MM.1S (cell line): ENCODE data around the gene SMIM29.
"Not testable (repeated sequence)": the region's sequence is repeated elsewhere in the genome, so short reads cannot be mapped to it uniquely, and the experiment has no call there.

Experiments
- DNase-seq: peaks from one replicate; pipeline ENCODE4 v3.0.0-alpha.2; 2015
- H2AFZ ChIP-seq: fragments of 300-600 bp; sonication (generic); 2 replicates; pipeline ENCODE4 v1.6.0; 2016; ENCODE audit warnings: antibody characterized with exemption, low read length
- H3F3A ChIP-seq: fragments of 300-600 bp; sonication (generic); 2 replicates; pipeline ENCODE4 v1.6.1; 2016; ENCODE audit warnings: mild to moderate bottlenecking, antibody characterized with exemption, low read length, moderate library complexity, mixed read lengths; ENCODE audit not compliant: insufficient read depth
- H3K27ac ChIP-seq: fragments of 300-600 bp; sonication (generic); 2 replicates; pipeline ENCODE4 v1.5.1; 2016; ENCODE audit warnings: mild to moderate bottlenecking, low read length
- H3K27me3 ChIP-seq: fragments of 300-600 bp; sonication (generic); replicated peaks from 2 replicates; pipeline ENCODE4 v1.6.0; 2016; ENCODE audit warnings: low read length; ENCODE audit not compliant: insufficient read depth
- H3K36me3 ChIP-seq: fragments of 300-600 bp; sonication (generic); replicated peaks from 2 replicates; pipeline ENCODE4 v1.6.1; 2016; ENCODE audit warnings: mild to moderate bottlenecking, low read length, mixed read lengths; ENCODE audit not compliant: insufficient read depth
- H3K4me1 ChIP-seq: fragments of 300-600 bp; sonication (generic); 2 replicates; pipeline ENCODE4 v1.6.1; 2016; ENCODE audit warnings: low read length, mixed read lengths
- H3K4me2 ChIP-seq: fragments of 300-600 bp; sonication (generic); 2 replicates; pipeline ENCODE4 v1.6.0; 2016; ENCODE audit warnings: low read depth, low read length
- H3K4me3 ChIP-seq: fragments of 300-600 bp; sonication (generic); 2 replicates; pipeline ENCODE4 v1.5.1; 2016; ENCODE audit warnings: low read length, mixed read lengths
- H3K79me2 ChIP-seq: fragments of 300-600 bp; sonication (generic); 2 replicates; pipeline ENCODE4 v1.6.1; 2016; ENCODE audit warnings: mixed run types, low read length, mixed read lengths
- H3K9ac ChIP-seq: fragments of 300-600 bp; sonication (generic); 2 replicates; pipeline ENCODE4 v1.6.1; 2016; ENCODE audit warnings: low read length, mixed read lengths
- H3K9me2 ChIP-seq: fragments of 300-600 bp; sonication (generic); replicated peaks from 2 replicates; pipeline ENCODE4 v1.6.1; 2016; ENCODE audit warnings: mild to moderate bottlenecking, low read length, mixed read lengths; ENCODE audit not compliant: insufficient read depth
- H3K9me3 ChIP-seq: fragments of 300-600 bp; sonication (generic); replicated peaks from 2 replicates; pipeline ENCODE4 v1.6.1; 2016; ENCODE audit warnings: mild to moderate bottlenecking, low read length, mixed read lengths; ENCODE audit not compliant: insufficient read depth
- H4K20me1 ChIP-seq: fragments of 300-600 bp; sonication (generic); 2 replicates; pipeline ENCODE4 v1.6.1; 2016; ENCODE audit warnings: mild to moderate bottlenecking, low read length, moderate library complexity, mixed read lengths; ENCODE audit not compliant: insufficient read depth
- EZH2 ChIP-seq: fragments of 300-600 bp; sonication (generic); optimal IDR thresholded peaks from 2 replicates; pipeline ENCODE3; 2017; ENCODE audit warnings: low read depth, mild to moderate bottlenecking, antibody characterized with exemption, low read length, mixed read lengths
- EZH2phosphoT487 ChIP-seq: fragments of 300-600 bp; sonication (generic); IDR thresholded peaks from 2 replicates; pipeline ENCODE4 v1.6.1; 2018; ENCODE audit warnings: antibody characterized with exemption, low read length
- TF ChIP-seq, protein P1 (sequence below): fragments of 300-600 bp; sonication (generic); IDR thresholded peaks from 2 replicates; pipeline ENCODE4 v1.5.1; 2016; ENCODE audit warnings: antibody characterized with exemption, low read length, mixed read lengths

The SMIM29 gene

DNA sequence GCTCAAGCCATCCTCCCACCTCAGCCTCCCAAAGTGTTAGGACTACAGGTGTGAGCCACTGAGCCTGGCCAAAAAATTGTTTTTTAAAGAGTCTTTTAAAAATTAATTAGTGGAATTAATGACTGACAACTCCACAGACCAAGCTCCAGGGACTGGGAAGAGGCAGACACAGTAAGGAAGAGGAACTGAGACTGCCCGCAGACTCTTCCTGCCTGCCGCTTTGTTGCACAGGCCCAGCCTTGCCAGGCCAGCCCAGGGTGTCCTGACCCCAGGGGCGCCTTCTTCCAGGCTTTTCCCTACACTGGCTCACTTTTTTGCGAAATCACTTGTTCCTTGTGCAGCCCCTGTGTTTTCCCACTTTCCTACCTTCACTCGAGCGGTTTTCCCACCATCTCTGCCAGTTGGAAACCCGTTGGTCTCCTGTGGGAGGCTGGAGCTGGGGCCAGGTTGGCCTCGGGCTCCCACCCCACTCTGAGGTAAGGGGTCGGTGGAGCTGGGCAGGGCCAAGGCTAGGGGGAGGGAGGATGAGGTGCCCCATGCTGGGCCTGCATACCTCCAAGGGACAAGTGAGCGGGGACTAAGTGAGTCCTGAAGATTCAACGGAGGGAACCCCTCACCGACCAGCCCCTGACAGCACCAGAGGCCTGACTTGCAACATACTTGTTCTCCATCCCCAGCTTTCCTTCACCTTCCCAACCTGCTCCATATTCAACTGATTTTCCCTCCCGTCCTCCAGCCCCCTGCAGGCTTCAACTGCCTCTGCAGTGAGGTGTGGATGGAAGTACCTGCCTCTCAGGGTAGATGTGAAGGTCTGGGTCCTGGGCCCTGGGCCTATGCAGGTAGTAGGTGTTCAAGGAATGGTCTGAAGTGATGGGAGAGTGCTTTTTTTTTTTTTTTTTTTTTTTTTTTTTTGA is 23.5 kb upstream of the SMIM29 start:
- Histone ChIP-seq H3F3A (no peaks in the 10 kb centered on the region), H3K4me1 (no peaks in the 10 kb centered on the region), H3K79me2 (no peaks in the 10 kb centered on the region), H3K9ac (no peak overlapping the region), H3K4me3 (no peak overlapping the region), H3K4me2 (no peak overlapping the region), H3K27ac (no peak overlapping the region), H3K9me2 (no peaks in the 10 kb centered on the region), H2AFZ (no peak overlapping the region), H3K9me3 (no peaks in the 10 kb centered on the region), H4K20me1 (no peaks in the 10 kb centered on the region), H3K36me3 (no peaks in the 10 kb centered on the region), H3K27me3 (no peaks in the 10 kb centered on the region)
- no peak for TF ChIP-seq EZH2phosphoT487
- TF ChIP-seq, protein P1, sequence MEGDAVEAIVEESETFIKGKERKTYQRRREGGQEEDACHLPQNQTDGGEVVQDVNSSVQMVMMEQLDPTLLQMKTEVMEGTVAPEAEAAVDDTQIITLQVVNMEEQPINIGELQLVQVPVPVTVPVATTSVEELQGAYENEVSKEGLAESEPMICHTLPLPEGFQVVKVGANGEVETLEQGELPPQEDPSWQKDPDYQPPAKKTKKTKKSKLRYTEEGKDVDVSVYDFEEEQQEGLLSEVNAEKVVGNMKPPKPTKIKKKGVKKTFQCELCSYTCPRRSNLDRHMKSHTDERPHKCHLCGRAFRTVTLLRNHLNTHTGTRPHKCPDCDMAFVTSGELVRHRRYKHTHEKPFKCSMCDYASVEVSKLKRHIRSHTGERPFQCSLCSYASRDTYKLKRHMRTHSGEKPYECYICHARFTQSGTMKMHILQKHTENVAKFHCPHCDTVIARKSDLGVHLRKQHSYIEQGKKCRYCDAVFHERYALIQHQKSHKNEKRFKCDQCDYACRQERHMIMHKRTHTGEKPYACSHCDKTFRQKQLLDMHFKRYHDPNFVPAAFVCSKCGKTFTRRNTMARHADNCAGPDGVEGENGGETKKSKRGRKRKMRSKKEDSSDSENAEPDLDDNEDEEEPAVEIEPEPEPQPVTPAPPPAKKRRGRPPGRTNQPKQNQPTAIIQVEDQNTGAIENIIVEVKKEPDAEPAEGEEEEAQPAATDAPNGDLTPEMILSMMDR: no peak
- no peak for TF ChIP-seq EZH2
- no peak for DNase-seq

DNA sequence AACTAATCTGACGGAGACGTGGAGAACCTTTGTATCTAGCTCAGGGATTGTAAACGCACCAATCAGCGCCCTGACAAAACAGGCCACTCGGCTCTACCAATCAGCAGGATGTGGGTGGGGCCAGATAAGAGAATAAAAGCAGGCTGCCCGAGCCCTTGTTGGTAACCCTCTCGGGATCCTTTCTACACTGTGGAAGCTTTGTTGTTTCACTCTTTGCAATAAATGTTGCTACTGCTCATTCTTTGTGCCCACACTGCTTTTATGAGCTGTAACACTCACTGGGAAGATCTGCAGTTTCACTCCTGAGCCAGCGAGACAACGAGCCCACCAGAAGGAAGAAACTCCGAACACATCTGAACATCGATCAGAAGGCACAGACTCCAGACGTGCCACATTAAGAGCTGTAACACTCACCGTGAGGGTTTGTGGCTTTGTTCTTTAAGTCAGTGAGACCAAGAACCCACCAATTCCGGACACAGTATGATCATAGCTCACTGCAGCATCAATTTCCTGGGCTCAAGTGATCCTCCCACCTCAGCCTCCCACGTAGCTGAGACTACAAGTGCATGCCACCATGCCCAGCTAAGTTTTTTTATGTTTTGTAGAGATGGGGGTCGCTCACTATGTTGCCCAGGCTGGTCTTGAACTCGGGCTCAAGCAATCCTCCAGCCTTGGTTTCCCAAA is 21.0 kb upstream of the SMIM29 start:
- not testable (repeated sequence) for H4K20me1 ChIP-seq, H3K4me2 ChIP-seq, H3K27ac ChIP-seq, H3K4me1 ChIP-seq, H2AFZ ChIP-seq, H3K4me3 ChIP-seq, H3F3A ChIP-seq, H3K9ac ChIP-seq, H3K79me2 ChIP-seq, H3K27me3 ChIP-seq, H3K9me2 ChIP-seq, H3K36me3 ChIP-seq, DNase-seq, H3K9me3 ChIP-seq

DNA sequence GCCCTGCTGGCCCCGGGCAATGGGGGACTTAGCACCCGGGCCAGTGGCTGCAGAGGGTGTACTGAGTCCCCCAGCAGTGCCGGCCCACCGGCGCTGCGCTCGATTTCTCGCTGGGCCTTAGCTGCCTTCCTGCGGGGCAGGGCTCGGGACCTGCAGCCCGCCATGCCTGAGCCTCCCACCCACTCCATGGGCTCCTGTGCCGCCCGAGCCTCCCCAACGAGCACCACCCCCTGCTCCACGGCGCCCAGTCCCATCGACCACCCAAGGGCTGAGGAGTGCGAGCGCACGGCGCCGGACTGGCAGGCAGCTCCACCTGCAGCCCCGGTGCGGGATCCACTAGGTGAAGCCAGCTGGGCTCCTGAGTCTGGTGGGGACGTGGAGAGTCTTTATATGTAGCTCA is 20.3 kb upstream of the SMIM29 start:
- H3K4me2 ChIP-seq, DNase-seq, H3K36me3 ChIP-seq, H3K4me3 ChIP-seq, H3K4me1 ChIP-seq, H3K9ac ChIP-seq, H3K79me2 ChIP-seq, H3K27ac ChIP-seq, H4K20me1 ChIP-seq, H3K9me2 ChIP-seq, H3K27me3 ChIP-seq, H3F3A ChIP-seq, H2AFZ ChIP-seq, H3K9me3 ChIP-seq: not testable (repeated sequence)

DNA sequence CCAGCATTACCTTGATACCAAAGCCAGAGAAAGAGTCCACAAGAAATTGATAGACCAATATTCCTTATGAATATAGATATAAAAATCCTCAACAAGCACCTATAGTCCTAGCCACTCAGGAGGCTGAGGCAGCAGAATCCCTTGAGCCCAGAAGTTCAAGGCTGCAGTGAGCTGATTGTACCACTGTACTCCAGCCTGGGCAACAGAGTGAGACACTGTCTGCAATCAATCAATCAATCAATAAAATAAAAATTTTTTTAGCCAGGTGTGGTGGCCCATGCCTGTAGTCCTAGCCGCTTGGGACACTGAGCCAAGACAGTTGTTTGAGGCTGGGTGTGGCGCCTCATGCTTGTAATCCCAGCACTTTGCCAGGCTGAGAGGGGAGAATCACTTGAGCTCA is 18.9 kb upstream of the SMIM29 start:
- TF ChIP-seq EZH2phosphoT487 (no peak), EZH2 (no peak)
- TF ChIP-seq, protein P1: no peak
- Histone ChIP-seq H3K79me2 (no peaks in the 10 kb centered on the region), H3K4me1 (no peaks in the 10 kb centered on the region), H3K36me3 (no peaks in the 10 kb centered on the region), H2AFZ (no peak overlapping the region), H3K27ac (no peak overlapping the region), H4K20me1 (no peaks in the 10 kb centered on the region), H3F3A (no peaks in the 10 kb centered on the region), H3K9me3 (no peaks in the 10 kb centered on the region), H3K9ac (no peak overlapping the region), H3K27me3 (no peaks in the 10 kb centered on the region), H3K9me2 (no peaks in the 10 kb centered on the region), H3K4me2 (no peak overlapping the region), H3K4me3 (no peak overlapping the region)
- DNase-seq: no peak

DNA sequence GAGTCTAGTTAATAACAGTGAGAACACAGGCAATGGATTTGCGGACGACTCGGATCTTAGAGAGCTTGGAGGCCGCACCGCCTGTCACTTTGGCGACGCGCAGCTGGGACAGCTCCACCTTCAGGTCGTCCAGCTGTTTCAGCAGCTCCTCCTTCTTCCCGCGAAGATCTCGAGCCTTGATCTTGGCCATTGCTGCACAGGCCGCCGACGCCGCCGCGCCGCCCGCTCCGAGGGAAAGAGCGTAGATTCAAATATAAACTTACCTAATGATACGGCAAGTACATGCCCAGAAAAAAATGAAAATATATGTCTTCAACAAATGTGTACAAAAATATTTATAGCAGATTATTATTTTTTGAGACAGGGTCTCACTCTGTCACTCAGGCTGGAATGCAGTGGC is 14.7 kb upstream of the SMIM29 start:
- not testable (repeated sequence) for H3K4me2 ChIP-seq, H3F3A ChIP-seq, H3K9me2 ChIP-seq, H3K27me3 ChIP-seq, H3K9ac ChIP-seq, H3K4me1 ChIP-seq, H3K79me2 ChIP-seq, H3K4me3 ChIP-seq, DNase-seq, H4K20me1 ChIP-seq, H2AFZ ChIP-seq, H3K36me3 ChIP-seq, H3K27ac ChIP-seq, H3K9me3 ChIP-seq
